H9 (cell line): ENCODE measurements around the gene NANOS2. TPM values are rescaled to one million over a fixed set of nuclear protein-coding genes. Genes with fewer than 3 reads are reported as not detected.

Experiments used
- DNase-seq: peaks from one replicate; pipeline ENCODE4 v3.0.0-alpha.2; 2017
- H2AFZ ChIP-seq: one replicate; pipeline ENCODE4 v1.6.1; 2013; ENCODE audit warnings: mild to moderate bottlenecking, low read length, control low read depth, moderate library complexity
- H2AK5ac ChIP-seq: 2 replicates; pipeline ENCODE4 v1.6.1; 2013; ENCODE audit warnings: low read length, control low read depth, mixed read lengths; ENCODE audit not compliant: insufficient read length
- H2BK120ac ChIP-seq: one replicate; pipeline ENCODE4 v1.6.1; 2013; ENCODE audit warnings: low read depth, mild to moderate bottlenecking, low read length, control low read depth, inconsistent platforms; ENCODE audit not compliant: poor library complexity, severe bottlenecking
- H2BK12ac ChIP-seq: 2 replicates; pipeline ENCODE4 v1.6.1; 2013; ENCODE audit warnings: low read length, control low read depth, mixed read lengths, low read depth; ENCODE audit not compliant: insufficient read length
- H2BK15ac ChIP-seq: 2 replicates; pipeline ENCODE4 v1.6.1; 2013; ENCODE audit warnings: low read depth, low read length, control low read depth
- H2BK20ac ChIP-seq: one replicate; pipeline ENCODE4 v1.6.1; 2013; ENCODE audit warnings: low read depth, mild to moderate bottlenecking, low read length, control low read depth, inconsistent platforms; ENCODE audit not compliant: poor library complexity, severe bottlenecking
- H2BK5ac ChIP-seq: 2 replicates; pipeline ENCODE4 v1.6.1; 2013; ENCODE audit warnings: low read length, control low read depth, mixed read lengths; ENCODE audit not compliant: insufficient read length
- H3K14ac ChIP-seq: 2 replicates; pipeline ENCODE4 v1.6.1; 2013; ENCODE audit warnings: low read length, control low read depth; ENCODE audit not compliant: insufficient read depth
- H3K18ac ChIP-seq: 2 replicates; pipeline ENCODE4 v1.6.1; 2013; ENCODE audit warnings: low read depth, mild to moderate bottlenecking, mixed read lengths, low read length, control low read depth; ENCODE audit not compliant: insufficient read length
- H3K23ac ChIP-seq: 2 replicates; pipeline ENCODE4 v1.6.1; 2013; ENCODE audit warnings: low read length, control low read depth, mixed read lengths, low read depth; ENCODE audit not compliant: insufficient read length
- H3K23me2 ChIP-seq: 2 replicates; pipeline ENCODE4 v1.6.1; 2013; ENCODE audit warnings: low read depth, mild to moderate bottlenecking, mixed read lengths, low read length, control low read depth; ENCODE audit not compliant: insufficient read length, poor library complexity, severe bottlenecking
- H3K27ac ChIP-seq: 2 replicates; pipeline ENCODE4 v1.5.1; 2013; ENCODE audit warnings: low read length, control low read depth, mixed read lengths, low read depth; ENCODE audit not compliant: insufficient read length
- H3K27me3 ChIP-seq: 2 replicates; pipeline ENCODE4 v1.6.1; 2013; ENCODE audit warnings: low read length, control low read depth, inconsistent platforms; ENCODE audit not compliant: insufficient read depth
- H3K4ac ChIP-seq: 2 replicates; pipeline ENCODE4 v1.6.1; 2013; ENCODE audit warnings: low read depth, mild to moderate bottlenecking, control low read depth, inconsistent platforms, low read length, moderate library complexity
- H3K4me1 ChIP-seq: 2 replicates; pipeline ENCODE4 v1.6.1; 2013; ENCODE audit warnings: low read length, control low read depth, inconsistent platforms; ENCODE audit not compliant: insufficient read depth
- H3K4me2 ChIP-seq: 2 replicates; pipeline ENCODE4 v1.6.1; 2013; ENCODE audit warnings: low read length, control low read depth, mixed read lengths; ENCODE audit not compliant: insufficient read length, insufficient read depth
- H3K56ac ChIP-seq: 2 replicates; pipeline ENCODE4 v1.6.1; 2013; ENCODE audit warnings: low read depth, mild to moderate bottlenecking, mixed read lengths, low read length, control low read depth; ENCODE audit not compliant: insufficient read length
- H3K79me1 ChIP-seq: 2 replicates; pipeline ENCODE4 v1.6.1; 2013; ENCODE audit warnings: low read depth, mild to moderate bottlenecking, moderate library complexity, low read length, control low read depth, inconsistent platforms; ENCODE audit not compliant: insufficient read depth, poor library complexity, severe bottlenecking
- H3K79me2 ChIP-seq: 2 replicates; pipeline ENCODE4 v1.6.1; 2013; ENCODE audit warnings: low read length, control low read depth, inconsistent platforms; ENCODE audit not compliant: insufficient read depth
- H3K9ac ChIP-seq: 2 replicates; pipeline ENCODE4 v1.6.1; 2013; ENCODE audit warnings: low read length, control low read depth, mixed read lengths; ENCODE audit not compliant: insufficient read length; ENCODE audit errors: extremely low read depth
- H3K9me3 ChIP-seq: one replicate; pipeline ENCODE4 v1.6.1; 2013; ENCODE audit warnings: low read depth, low read length, inconsistent platforms; ENCODE audit not compliant: control insufficient read depth
- H3T11ph ChIP-seq: one replicate; pipeline ENCODE4 v1.6.1; 2013; ENCODE audit warnings: mild to moderate bottlenecking, low read length, control low read depth, inconsistent platforms
- H4K20me1 ChIP-seq: one replicate; pipeline ENCODE4 v1.6.1; 2013; ENCODE audit not compliant: control insufficient read depth, insufficient read length, insufficient read depth
- H4K5ac ChIP-seq: 2 replicates; pipeline ENCODE4 v1.6.1; 2013; ENCODE audit warnings: low read depth, mild to moderate bottlenecking, mixed read lengths, low read length, control low read depth; ENCODE audit not compliant: insufficient read length
- H4K8ac ChIP-seq: replicated peaks from 2 replicates; pipeline ENCODE4 v1.6.1; 2013; ENCODE audit warnings: low read length, control low read depth, mixed read lengths, low read depth; ENCODE audit not compliant: insufficient read length
- H4K91ac ChIP-seq: 2 replicates; pipeline ENCODE4 v1.6.1; 2013; ENCODE audit warnings: low read depth, mild to moderate bottlenecking, moderate library complexity, mixed read lengths, low read length, control low read depth; ENCODE audit not compliant: insufficient read length
- H3K27ac Mint-ChIP-seq, 3 experiments: 2 replicates in 2 of 3; 3 replicates in 1 of 3; pipeline ENCODE4 v1.8.0; 2020 to 2021; ENCODE audit warnings: mixed read lengths in 3 of 3, mild to moderate bottlenecking in 1 of 3, moderate library complexity in 1 of 3
- H3K27me3 Mint-ChIP-seq: 2 replicates; pipeline ENCODE4 v1.8.0; 2021; ENCODE audit warnings: low read depth, mild to moderate bottlenecking, moderate library complexity, mixed read lengths
- H3K36me3 Mint-ChIP-seq, 3 experiments: 2 replicates in 2 of 3; 3 replicates in 1 of 3; pipeline ENCODE4 v1.8.0; 2020 to 2021; ENCODE audit warnings: low read depth in 3 of 3, mixed read lengths in 3 of 3; ENCODE audit not compliant: insufficient read depth in 1 of 3
- H3K4me1 Mint-ChIP-seq, 2 experiments: 2 replicates each; pipeline ENCODE4 v1.8.0; 2020; ENCODE audit warnings: mixed read lengths in 2 of 2
- H3K4me3 Mint-ChIP-seq, 2 experiments: 2 replicates in 1 of 2; 3 replicates in 1 of 2; pipeline ENCODE4 v1.8.0; 2020 to 2021; ENCODE audit warnings: mild to moderate bottlenecking in 2 of 2, mixed read lengths in 2 of 2, moderate library complexity in 1 of 2
- H3K9me3 Mint-ChIP-seq, 2 experiments: 2 replicates in 1 of 2; 3 replicates in 1 of 2; pipeline ENCODE4 v1.8.0; 2020; ENCODE audit warnings: mild to moderate bottlenecking in 2 of 2, mixed read lengths in 2 of 2, moderate library complexity in 1 of 2
- WGBS: extraction: QIAGEN DNeasy Blood & Tissue Kit; methylation state at CpG from one replicate; pipeline ENCODE4 v1.1.7; 2013; ENCODE audit warnings: missing lambda C conversion rate, low lambda C conversion rate, mixed read lengths; ENCODE audit not compliant: insufficient read length; ENCODE audit errors: extremely low coverage; 5-methylcytosine and 5-hydroxymethylcytosine counted together
- total RNA-seq: library from RNA; stranded (reverse); gene quantifications from 2 replicates; pipeline ENCODE4 v1.2.1, GENCODE V29; 2021
- TF ChIP-seq, protein P1 (sequence below): fragments of 200-600 bp; sonication (generic); conservative IDR thresholded peaks from 3 replicates; pipeline ENCODE4 v1.8.0; 2021; ENCODE audit warnings: antibody characterized with exemption, mild to moderate bottlenecking

Gene NANOS2
- total RNA-seq, 1 experiment from 2014 or later: not detected

DNA sequence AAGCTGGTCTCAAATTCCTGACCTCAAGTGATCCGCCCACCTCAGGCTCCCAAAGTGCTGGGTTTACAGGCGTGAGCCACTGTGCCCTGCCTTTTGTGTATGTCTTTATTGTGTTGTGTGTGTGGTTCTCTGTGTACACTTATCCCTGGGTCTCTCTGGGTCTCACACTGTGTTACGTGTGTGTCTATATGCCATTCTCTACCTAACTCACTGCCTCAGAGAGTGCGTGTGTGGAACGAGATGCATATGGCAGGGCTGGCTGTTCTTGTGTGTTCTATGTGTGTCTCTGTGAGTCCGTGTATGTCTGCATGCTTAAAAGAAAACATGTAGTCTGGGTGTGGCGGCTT, 40.0 kb downstream of the NANOS2 start:
- Histone ChIP-seq H4K20me1 (peaks cover 3% of the 10 kb centered on the region), H3K4me1 (no peaks in the 10 kb centered on the region), H3K27me3 (no peaks in the 10 kb centered on the region), H4K8ac (no peak overlapping the region), H4K91ac (no peak overlapping the region), H2BK15ac (no peak overlapping the region), H2BK5ac (no peak overlapping the region), H3K9me3 (no peaks in the 10 kb centered on the region), H2BK20ac (no peak overlapping the region), H3K27ac (no peak overlapping the region), H3K79me2 (no peaks in the 10 kb centered on the region), H3K18ac (no peak overlapping the region), H3K9ac (no peak overlapping the region), H2AFZ (no peak overlapping the region), H2BK12ac (no peak overlapping the region), H3K23ac (no peak overlapping the region), H2BK120ac (no peak overlapping the region), H3K4ac (no peak overlapping the region), H3K4me2 (no peak overlapping the region), H3K79me1 (no peaks in the 10 kb centered on the region), H4K5ac (no peak overlapping the region), H2AK5ac (no peak overlapping the region), H3K14ac (no peak overlapping the region), H3T11ph (no peak overlapping the region), H3K23me2 (peaks cover 3% of the 10 kb centered on the region), H3K56ac (no peak overlapping the region)
- Mint-ChIP-seq H3K4me3 (0 out of 5 replicates have a peak overlapping the region, but pooled peaks of 1 of the 2 experiments have one; percentile 5), H3K36me3 (peaks cover 8 to 26% (median 20%) of the 10 kb centered on the region in 3 experiments; a peak in 6 of 7 replicates), H3K4me1 (peaks cover 24 to 38% of the 10 kb centered on the region in 2 experiments), H3K9me3 (no peaks in the 10 kb centered on the region), H3K27me3 (no peaks in the 10 kb centered on the region; the same call in 1 of the 2 replicates), H3K27ac (peak overlapping the region in 1 of 3 experiments; percentile 24; a peak in 2 of 7 replicates)
- WGBS: no CpG with 5 or more reads among the region's 7 CpGs
- DNase-seq: no peak
- TF ChIP-seq, protein P1, sequence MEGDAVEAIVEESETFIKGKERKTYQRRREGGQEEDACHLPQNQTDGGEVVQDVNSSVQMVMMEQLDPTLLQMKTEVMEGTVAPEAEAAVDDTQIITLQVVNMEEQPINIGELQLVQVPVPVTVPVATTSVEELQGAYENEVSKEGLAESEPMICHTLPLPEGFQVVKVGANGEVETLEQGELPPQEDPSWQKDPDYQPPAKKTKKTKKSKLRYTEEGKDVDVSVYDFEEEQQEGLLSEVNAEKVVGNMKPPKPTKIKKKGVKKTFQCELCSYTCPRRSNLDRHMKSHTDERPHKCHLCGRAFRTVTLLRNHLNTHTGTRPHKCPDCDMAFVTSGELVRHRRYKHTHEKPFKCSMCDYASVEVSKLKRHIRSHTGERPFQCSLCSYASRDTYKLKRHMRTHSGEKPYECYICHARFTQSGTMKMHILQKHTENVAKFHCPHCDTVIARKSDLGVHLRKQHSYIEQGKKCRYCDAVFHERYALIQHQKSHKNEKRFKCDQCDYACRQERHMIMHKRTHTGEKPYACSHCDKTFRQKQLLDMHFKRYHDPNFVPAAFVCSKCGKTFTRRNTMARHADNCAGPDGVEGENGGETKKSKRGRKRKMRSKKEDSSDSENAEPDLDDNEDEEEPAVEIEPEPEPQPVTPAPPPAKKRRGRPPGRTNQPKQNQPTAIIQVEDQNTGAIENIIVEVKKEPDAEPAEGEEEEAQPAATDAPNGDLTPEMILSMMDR: no peak
